Parathyroid adenoma (tissue), 2 donors: ENCODE results near the gene SERF2.
A peak's percentile ranks its signal among the peaks of the same experiment; 100 is the strongest.

ENCODE experiments used
- H2AFZ ChIP-seq: fragments of 300-600 bp; sonication (generic); one replicate; pipeline ENCODE4 v1.7.0; 2017; ENCODE audit warnings: antibody characterized with exemption, mild to moderate bottlenecking
- H3K27ac ChIP-seq: fragments of 300-600 bp; sonication (generic); one replicate; pipeline ENCODE4 v1.7.0; 2017
- H3K27me3 ChIP-seq: fragments of 300-600 bp; sonication (generic); one replicate; pipeline ENCODE4 v1.7.0; 2017; ENCODE audit warnings: low read length; ENCODE audit not compliant: control insufficient read depth, insufficient read depth
- H3K36me3 ChIP-seq: fragments of 300-600 bp; sonication (generic); one replicate; pipeline ENCODE4 v1.7.0; 2017; ENCODE audit warnings: low read length; ENCODE audit not compliant: control insufficient read depth, insufficient read depth
- H3K4me1 ChIP-seq: fragments of 300-600 bp; sonication (generic); one replicate; pipeline ENCODE4 v1.7.0; 2017; ENCODE audit warnings: control low read depth
- H3K4me2 ChIP-seq: fragments of 300-600 bp; sonication (generic); one replicate; pipeline ENCODE4 v1.7.0; 2017; ENCODE audit warnings: low read length
- H3K4me3 ChIP-seq: fragments of 300-600 bp; sonication (generic); one replicate; pipeline ENCODE4 v1.7.0; 2017; ENCODE audit warnings: low read depth, low read length
- H3K79me2 ChIP-seq: fragments of 300-600 bp; sonication (generic); one replicate; pipeline ENCODE4 v1.7.0; 2017; ENCODE audit warnings: control low read depth
- H3K9ac ChIP-seq: fragments of 300-600 bp; sonication (generic); one replicate; pipeline ENCODE4 v1.7.0; 2017; ENCODE audit warnings: mild to moderate bottlenecking
- H3K9me3 ChIP-seq: fragments of 300-600 bp; sonication (generic); one replicate; pipeline ENCODE4 v1.7.0; 2017; ENCODE audit warnings: low read length; ENCODE audit not compliant: control insufficient read depth
- TF ChIP-seq, protein P1 (sequence below): fragments of 300-600 bp; sonication (generic); IDR thresholded peaks from one replicate; pipeline ENCODE4 v1.7.0; 2017; ENCODE audit warnings: antibody characterized with exemption, mild to moderate bottlenecking
- donor health status: primary hyperparathyroidism.

SERF2 gene

GRCh38 chr15:43751885-43752284 lies 40.2 kb upstream of the SERF2 start:
- no peak overlapping the region for H3K4me2 ChIP-seq
- no peak overlapping the region for H2AFZ ChIP-seq
- H3K9me3 ChIP-seq, result no peaks in the 10 kb centered on the region
- peaks cover 36% of the 10 kb centered on the region for H3K79me2 ChIP-seq
- peaks cover 5% of the 10 kb centered on the region for H3K4me1 ChIP-seq
- no peak overlapping the region for H3K27ac ChIP-seq
- no peak overlapping the region for H3K9ac ChIP-seq
- no peaks in the 10 kb centered on the region for H3K27me3 ChIP-seq
- no peaks in the 10 kb centered on the region for H3K36me3 ChIP-seq
- H3K4me3 ChIP-seq, result no peak overlapping the region
- TF ChIP-seq, protein P1, sequence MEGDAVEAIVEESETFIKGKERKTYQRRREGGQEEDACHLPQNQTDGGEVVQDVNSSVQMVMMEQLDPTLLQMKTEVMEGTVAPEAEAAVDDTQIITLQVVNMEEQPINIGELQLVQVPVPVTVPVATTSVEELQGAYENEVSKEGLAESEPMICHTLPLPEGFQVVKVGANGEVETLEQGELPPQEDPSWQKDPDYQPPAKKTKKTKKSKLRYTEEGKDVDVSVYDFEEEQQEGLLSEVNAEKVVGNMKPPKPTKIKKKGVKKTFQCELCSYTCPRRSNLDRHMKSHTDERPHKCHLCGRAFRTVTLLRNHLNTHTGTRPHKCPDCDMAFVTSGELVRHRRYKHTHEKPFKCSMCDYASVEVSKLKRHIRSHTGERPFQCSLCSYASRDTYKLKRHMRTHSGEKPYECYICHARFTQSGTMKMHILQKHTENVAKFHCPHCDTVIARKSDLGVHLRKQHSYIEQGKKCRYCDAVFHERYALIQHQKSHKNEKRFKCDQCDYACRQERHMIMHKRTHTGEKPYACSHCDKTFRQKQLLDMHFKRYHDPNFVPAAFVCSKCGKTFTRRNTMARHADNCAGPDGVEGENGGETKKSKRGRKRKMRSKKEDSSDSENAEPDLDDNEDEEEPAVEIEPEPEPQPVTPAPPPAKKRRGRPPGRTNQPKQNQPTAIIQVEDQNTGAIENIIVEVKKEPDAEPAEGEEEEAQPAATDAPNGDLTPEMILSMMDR, result no peak

GRCh38 chr15:43762824-43763223 lies 29.3 kb upstream of the SERF2 start:
- TF ChIP-seq, protein P1, result no peak
- Histone ChIP-seq H3K27ac (no peak overlapping the region), H3K79me2 (no peaks in the 10 kb centered on the region), H3K9ac (no peak overlapping the region), H3K9me3 (no peaks in the 10 kb centered on the region), H3K4me3 (no peak overlapping the region), H3K27me3 (no peaks in the 10 kb centered on the region), H2AFZ (no peak overlapping the region), H3K36me3 (no peaks in the 10 kb centered on the region), H3K4me1 (no peaks in the 10 kb centered on the region), H3K4me2 (no peak overlapping the region)

- Histone ChIP-seq H3K4me3 (no peak overlapping the region), H3K27ac (no peak overlapping the region), H3K9ac (no peak overlapping the region), H3K27me3 (no peaks in the 10 kb centered on the region), H2AFZ (no peak overlapping the region), H3K4me2 (no peak overlapping the region), H3K36me3 (no peaks in the 10 kb centered on the region), H3K4me1 (no peaks in the 10 kb centered on the region), H3K9me3 (no peaks in the 10 kb centered on the region), H3K79me2 (no peaks in the 10 kb centered on the region)
- TF ChIP-seq, protein P1, result no peak
These were observed 28.2 kb upstream of the SERF2 start for GRCh38 chr15:43763819-43764446.

DNA sequence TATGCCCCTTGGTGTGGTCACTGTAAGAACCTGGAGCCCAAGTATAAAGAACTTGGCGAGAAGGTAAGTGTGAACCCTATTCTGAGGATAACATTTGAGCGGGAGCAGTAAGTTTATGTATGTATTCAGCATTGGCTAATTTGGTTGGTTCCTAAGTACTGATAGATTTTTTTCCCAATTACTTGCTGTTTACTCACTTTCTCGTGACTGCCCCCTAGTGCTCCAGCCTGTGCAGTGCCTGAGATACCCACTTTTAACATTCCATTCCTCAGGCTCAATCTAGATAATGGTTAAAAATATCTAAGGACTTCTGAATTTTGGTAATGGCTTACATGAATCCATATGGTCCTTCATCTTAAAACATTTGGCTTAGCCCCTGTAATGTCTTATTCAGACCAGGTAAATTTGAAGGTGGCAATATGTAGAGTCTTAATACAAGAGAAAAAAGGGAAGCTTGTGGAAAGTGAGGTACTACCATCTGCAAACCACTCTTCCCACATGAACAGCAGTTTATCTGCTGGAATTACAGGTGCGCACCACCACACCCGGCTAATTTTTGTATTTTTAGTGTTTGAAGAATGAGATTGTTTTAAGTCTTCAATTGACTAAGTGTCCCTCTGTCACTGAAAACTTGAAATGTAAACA lies 22.4 kb upstream of the SERF2 start:
- no peak overlapping the region for H3K4me2 ChIP-seq

More for the DNA sequence above, 22.4 kb upstream of the SERF2 start:
- Histone ChIP-seq H3K27ac (no peak overlapping the region), H2AFZ (no peak overlapping the region), H3K9ac (no peak overlapping the region), H3K27me3 (no peaks in the 10 kb centered on the region), H3K4me1 (no peaks in the 10 kb centered on the region), H3K36me3 (no peaks in the 10 kb centered on the region), H3K79me2 (no peaks in the 10 kb centered on the region), H3K9me3 (no peaks in the 10 kb centered on the region), H3K4me3 (no peak overlapping the region)
- TF ChIP-seq, protein P1, result peak; percentile 59
